Right ventricle myocardium superior (tissue), 1 donor: ENCODE measurements around the gene ZNF90. TPM values are rescaled to one million over a fixed set of nuclear protein-coding genes. Genes with fewer than 3 reads are reported as not detected.

ENCODE experiments used
- total RNA-seq: library from RNA; stranded (reverse); fragmentation: NEBNext Ultra II Directional; extraction: Animal tissue kit (Norgen Biotek cat#: 25700); gene quantifications from one replicate; pipeline ENCODE4 v1.2.1, GENCODE V29; 2021
- donor health status: DM: no; HTN: yes; CAD: no; lungs with severe emphysema.

The ZNF90 gene
- total RNA-seq, 1 donor from 2014 or later = 1.00 TPM

Other genes starting within 250 kb of the ZNF90 start
- gene ZNF253, start 212.1 kb upstream of the ZNF90 start, total RNA-seq = 6.6 TPM
- 1.2 TPM for gene ZNF93, start 177.1 kb upstream of the ZNF90 start, total RNA-seq
- 6.3 TPM for gene ZNF682, start 38.5 kb upstream of the ZNF90 start, total RNA-seq
- gene ZNF486, start 89.2 kb downstream of the ZNF90 start, total RNA-seq = 1.6 TPM